CD4-positive, alpha-beta T cell (primary cell): Measurements from ENCODE around the gene LIPA. TPM values are rescaled to one million over a fixed set of nuclear protein-coding genes. Genes with fewer than 3 reads are reported as not detected.

ENCODE experiments used
- ATAC-seq: fragments of 200-7000 bp; cut with Tn5 transposase; one replicate; pipeline ENCODE4 v1.10.0; 2022; ENCODE audit warnings: mild to moderate bottlenecking; ENCODE audit not compliant: poor library complexity
- CTCF ChIA-PET: fragments of 350-600 bp; sonication (Branson Sonifier 250); formaldehyde crosslinking; loops from one replicate; lab custom pipeline; 2021; ENCODE audit warnings: antibody characterized with exemption, inconsistent platforms; lab: Charles Lee
- POLR2A ChIA-PET: fragments of 350-600 bp; sonication (Branson Sonifier 250); formaldehyde crosslinking; loops from one replicate; lab custom pipeline; 2021; ENCODE audit warnings: antibody characterized with exemption, inconsistent platforms; lab: Charles Lee
- DNase-seq, 14 experiments: peaks; one replicate each; pipeline ENCODE4 v3.0.0-alpha.2; 2013 to 2020; ENCODE audit warnings: mixed read lengths in 2 of 14
- H3K27ac ChIP-seq, 2 donors: one replicate each; pipeline versions ENCODE4 v1.5.1 to v1.7.0; 2013; ENCODE audit warnings: low read length in 2 of 2, low read depth in 1 of 2, mild to moderate bottlenecking in 1 of 2
- H3K27me3 ChIP-seq, 2 experiments: 1 replicate in 1 of 2; 2 replicates in 1 of 2; pipeline versions ENCODE4 v1.6.1 to v1.7.0; 2013; ENCODE audit warnings: low read length in 2 of 2, control low read depth in 1 of 2, mild to moderate bottlenecking in 1 of 2, moderate library complexity in 1 of 2; ENCODE audit not compliant: insufficient read depth in 2 of 2, control insufficient read depth in 1 of 2
- H3K36me3 ChIP-seq: one replicate; pipeline ENCODE4 v1.6.1; 2013; ENCODE audit warnings: low read length, control low read depth; ENCODE audit not compliant: insufficient read depth
- H3K4me1 ChIP-seq: one replicate; pipeline ENCODE4 v1.6.1; 2013; ENCODE audit warnings: low read length, control low read depth; ENCODE audit not compliant: insufficient read depth
- H3K4me3 ChIP-seq: one replicate; pipeline ENCODE4 v1.5.1; 2013; ENCODE audit warnings: mild to moderate bottlenecking, low read length, moderate library complexity
- H3K9me3 ChIP-seq, 2 experiments: 1 replicate in 1 of 2; 2 replicates in 1 of 2; pipeline versions ENCODE4 v1.6.1 to v1.7.0; 2013; ENCODE audit warnings: low read length in 2 of 2, mild to moderate bottlenecking in 2 of 2, control low read depth in 1 of 2, moderate library complexity in 1 of 2; ENCODE audit not compliant: control insufficient read depth in 1 of 2, insufficient read depth in 1 of 2
- H3K27ac Mint-ChIP-seq: one replicate; pipeline ENCODE4 v1.8.0; 2020; ENCODE audit warnings: mixed read lengths
- H3K27me3 Mint-ChIP-seq: one replicate; pipeline ENCODE4 v1.8.0; 2021; ENCODE audit warnings: mixed read lengths
- H3K36me3 Mint-ChIP-seq: one replicate; pipeline ENCODE4 v1.8.0; 2021; ENCODE audit warnings: low read depth, mixed read lengths
- H3K4me1 Mint-ChIP-seq: one replicate; pipeline ENCODE4 v1.8.0; 2021; ENCODE audit warnings: low read depth, mixed read lengths
- H3K4me3 Mint-ChIP-seq: one replicate; pipeline ENCODE4 v1.8.0; 2020; ENCODE audit warnings: mild to moderate bottlenecking, mixed read lengths
- H3K9me3 Mint-ChIP-seq: one replicate; pipeline ENCODE4 v1.8.0; 2020; ENCODE audit warnings: mixed read lengths
- intact Hi-C, 2 experiments: fragments of 100-400 bp; cut with DNase I in 1 of 2; cut with micrococcal nuclease in 1 of 2; formaldehyde crosslinking; loops; one replicate each; pipeline versions ENCODE4 v1.15.1 to v1.9.0; 2023 to 2025; cut with DNase I, micrococcal nuclease
- total RNA-seq, 174 experiments: library from RNA in 2 of 174; stranded (reverse) in 2 of 174; gene quantifications; one replicate each; pipeline ENCODE4 v1.2.3 and lab custom pipeline; 2021 to 2026
- TF ChIP-seq, protein P1 (sequence below): fragments of 200-600 bp; IDR thresholded peaks from one replicate; pipeline ENCODE4 v1.8.0; 2022; ENCODE audit warnings: antibody characterized with exemption, mild to moderate bottlenecking

LIPA gene
- total RNA-seq, 2 experiments from 2014 or later: 15.6 to 16.4 TPM

DNA sequence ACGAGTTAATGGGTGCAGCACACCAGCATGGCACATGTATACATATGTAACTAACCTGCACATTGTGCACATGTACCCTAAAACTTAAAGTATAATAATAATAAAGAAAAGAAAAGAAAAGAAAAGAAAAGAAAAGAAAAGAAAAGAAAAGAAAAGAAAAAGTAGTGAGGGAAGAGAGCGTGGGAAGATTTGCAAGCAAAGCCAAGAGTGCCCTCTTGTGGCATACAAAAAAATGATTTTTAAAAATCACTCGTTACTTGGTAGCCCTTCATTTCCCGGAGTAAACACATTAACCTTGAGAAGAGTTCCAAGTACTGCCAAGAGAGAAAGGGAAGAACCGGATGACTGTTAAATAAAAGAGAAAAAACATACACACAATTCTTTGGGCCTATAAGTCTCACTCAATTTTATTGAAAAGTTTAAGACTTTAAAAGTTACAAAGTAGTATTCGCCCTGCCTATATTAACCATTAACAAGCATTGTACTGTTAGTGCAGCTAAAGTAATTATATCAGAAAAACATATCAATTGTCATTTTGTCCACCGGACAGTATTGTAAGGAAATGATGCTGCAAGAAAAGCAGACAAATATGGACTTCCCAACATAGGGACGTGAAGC, 38.3 kb downstream of the LIPA start:
- no peak overlapping the region for H3K27ac Mint-ChIP-seq
- Histone ChIP-seq H3K4me3 (no peak overlapping the region), H3K27me3 (peaks cover 6 to 17% of the 10 kb centered on the region in 2 experiments), H3K4me1 (peaks cover 5% of the 10 kb centered on the region), H3K36me3 (peaks cover 14% of the 10 kb centered on the region), H3K27ac (no peak overlapping the region), H3K9me3 (no peaks in the 10 kb centered on the region)
- ATAC-seq (peak; percentile 53), DNase-seq (peak in 3 of 14 experiments; percentile 57 to 67 (median 66))
- no peaks in the 10 kb centered on the region for H3K9me3 Mint-ChIP-seq
- CTCF ChIA-PET: interaction anchor here (0.6 to 2.5 kb wide), 4 partner anchors 34 to 279 kb away, joined by 3 to 17 read pairs (median 8); no protein-coding TSS in a partner anchor
- POLR2A ChIA-PET: interaction anchor here (1.7 kb wide), 1 partner anchor 201 kb away, joined by 5 read pairs; the partner anchor contains the start of gene IFIT5
- TF ChIP-seq, protein P1, sequence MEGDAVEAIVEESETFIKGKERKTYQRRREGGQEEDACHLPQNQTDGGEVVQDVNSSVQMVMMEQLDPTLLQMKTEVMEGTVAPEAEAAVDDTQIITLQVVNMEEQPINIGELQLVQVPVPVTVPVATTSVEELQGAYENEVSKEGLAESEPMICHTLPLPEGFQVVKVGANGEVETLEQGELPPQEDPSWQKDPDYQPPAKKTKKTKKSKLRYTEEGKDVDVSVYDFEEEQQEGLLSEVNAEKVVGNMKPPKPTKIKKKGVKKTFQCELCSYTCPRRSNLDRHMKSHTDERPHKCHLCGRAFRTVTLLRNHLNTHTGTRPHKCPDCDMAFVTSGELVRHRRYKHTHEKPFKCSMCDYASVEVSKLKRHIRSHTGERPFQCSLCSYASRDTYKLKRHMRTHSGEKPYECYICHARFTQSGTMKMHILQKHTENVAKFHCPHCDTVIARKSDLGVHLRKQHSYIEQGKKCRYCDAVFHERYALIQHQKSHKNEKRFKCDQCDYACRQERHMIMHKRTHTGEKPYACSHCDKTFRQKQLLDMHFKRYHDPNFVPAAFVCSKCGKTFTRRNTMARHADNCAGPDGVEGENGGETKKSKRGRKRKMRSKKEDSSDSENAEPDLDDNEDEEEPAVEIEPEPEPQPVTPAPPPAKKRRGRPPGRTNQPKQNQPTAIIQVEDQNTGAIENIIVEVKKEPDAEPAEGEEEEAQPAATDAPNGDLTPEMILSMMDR: peak; percentile 79
- peaks cover 27% of the 10 kb centered on the region for H3K36me3 Mint-ChIP-seq
- peaks cover 35% of the 10 kb centered on the region for H3K27me3 Mint-ChIP-seq
- intact Hi-C loops: loop anchor here (1.0 to 10.0 kb wide), 3 partner anchors 183 to 648 kb away; no protein-coding TSS in a partner anchor
- H3K4me1 Mint-ChIP-seq: peaks cover 10% of the 10 kb centered on the region
- no peak overlapping the region for H3K4me3 Mint-ChIP-seq

DNA sequence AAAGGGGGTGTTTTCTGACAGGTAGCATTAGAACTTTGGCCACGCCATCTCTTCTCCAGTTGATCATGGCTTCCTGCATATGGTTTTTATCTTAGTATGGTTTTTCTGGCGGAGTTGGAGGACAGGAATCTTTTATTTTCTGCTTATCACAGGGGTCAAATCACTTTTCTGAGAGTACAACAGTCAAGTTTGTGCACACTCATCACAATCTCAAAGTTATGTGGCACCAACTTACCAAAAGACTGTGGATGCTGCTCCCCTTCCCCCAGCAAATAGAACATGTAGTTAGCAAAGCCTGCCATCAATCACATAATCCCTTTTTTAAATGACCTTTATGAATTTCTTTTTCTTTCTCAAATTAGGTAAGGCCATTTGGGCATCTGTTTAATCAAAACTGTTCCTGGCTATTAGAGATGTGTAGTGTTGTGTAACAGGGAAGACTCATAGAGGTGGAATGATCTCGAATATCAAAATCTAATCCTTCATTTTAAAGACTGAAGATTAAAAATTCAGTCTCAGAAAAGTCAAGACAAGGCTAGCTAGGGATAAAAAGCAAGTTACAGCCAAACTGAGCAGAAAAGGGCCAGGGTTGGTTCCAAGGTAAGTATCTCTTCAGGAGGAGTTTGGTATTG, 40.7 kb downstream of the LIPA start:
- Mint-ChIP-seq H3K4me1 (peaks cover 14% of the 10 kb centered on the region), H3K27me3 (peaks cover 56% of the 10 kb centered on the region), H3K27ac (no peak overlapping the region), H3K9me3 (no peaks in the 10 kb centered on the region), H3K4me3 (no peak overlapping the region), H3K36me3 (peaks cover 23% of the 10 kb centered on the region)
- POLR2A ChIA-PET: no interaction called here
- TF ChIP-seq, protein P1: no peak
- CTCF ChIA-PET: interaction anchor here (1.0 to 1.7 kb wide), 3 partner anchors 36 to 276 kb away, joined by 3 to 5 read pairs (median 4); no protein-coding TSS in a partner anchor
- ATAC-seq (no peak), DNase-seq (no peak)
- no peak overlapping the region for H3K27ac ChIP-seq
- H3K9me3 ChIP-seq: no peaks in the 10 kb centered on the region
- intact Hi-C loops: loop anchor here in 1 of 2 experiments (10.0 kb wide), 1 partner anchor 646 kb away; no protein-coding TSS in a partner anchor
- H3K4me1 ChIP-seq: peaks cover 23% of the 10 kb centered on the region
- H3K4me3 ChIP-seq: no peak overlapping the region
- peaks cover 14% of the 10 kb centered on the region for H3K36me3 ChIP-seq
- peaks cover 22 to 39% of the 10 kb centered on the region in 2 experiments for H3K27me3 ChIP-seq

DNA sequence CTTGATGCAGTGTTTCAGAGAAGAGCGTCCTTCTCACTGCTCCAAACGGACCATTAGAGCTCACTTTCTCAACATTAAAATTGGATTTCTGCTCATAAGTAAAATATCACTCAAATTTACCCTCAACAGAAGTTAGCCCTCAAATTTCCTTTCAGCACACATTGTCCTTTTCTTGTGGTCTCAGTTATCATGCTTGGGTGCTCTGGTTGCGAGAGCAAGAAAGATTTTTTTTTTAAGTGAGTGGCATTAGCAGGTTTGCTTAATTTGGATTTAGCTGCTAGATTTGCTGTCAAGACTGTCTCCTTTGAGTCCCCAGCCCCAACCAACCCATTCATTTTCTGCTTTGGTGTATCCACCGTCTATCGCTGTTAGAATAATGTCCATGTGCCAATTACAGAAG, 41.9 kb downstream of the LIPA start:
- DNase-seq (no peak), ATAC-seq (no peak)
- H3K9me3 Mint-ChIP-seq: no peaks in the 10 kb centered on the region
- H3K27me3 Mint-ChIP-seq: peaks cover 63% of the 10 kb centered on the region
- H3K9me3 ChIP-seq: no peaks in the 10 kb centered on the region
- H3K27ac ChIP-seq: no peak overlapping the region
- H3K27ac Mint-ChIP-seq: no peak overlapping the region
- H3K4me3 Mint-ChIP-seq: no peak overlapping the region
- ChIA-PET CTCF (interaction anchor here (1.0 to 1.7 kb wide), 2 partner anchors 35 to 180 kb away, joined by 3 to 4 read pairs; no protein-coding TSS in a partner anchor), POLR2A (no interaction called here)
- H3K4me3 ChIP-seq: no peak overlapping the region
- intact Hi-C loops: loop anchor here in 1 of 2 experiments (10.0 kb wide), 1 partner anchor 645 kb away; no protein-coding TSS in a partner anchor
- H3K4me1 ChIP-seq: peaks cover 23% of the 10 kb centered on the region
- H3K36me3 ChIP-seq: peaks cover 4% of the 10 kb centered on the region
- peaks cover 22 to 48% of the 10 kb centered on the region in 2 experiments for H3K27me3 ChIP-seq
- TF ChIP-seq, protein P1: no peak
- peaks cover 14% of the 10 kb centered on the region for H3K4me1 Mint-ChIP-seq
- H3K36me3 Mint-ChIP-seq: peaks cover 11% of the 10 kb centered on the region
